DND-41 (cell line): ENCODE results near the gene NME1.

ENCODE experiments used
- ATAC-seq: fragments of 200-7000 bp; cut with Tn5 transposase; 3 replicates; pipeline ENCODE4 v1.9.1; 2021; ENCODE audit warnings: low read depth; ENCODE audit not compliant: insufficient read depth
- DNase-seq: peaks from one replicate; pipeline ENCODE4 v3.0.0-alpha.2; 2020
- H2AFZ ChIP-seq: 2 replicates; pipeline ENCODE4 v1.6.0; 2012; ENCODE audit warnings: low read depth, low read length
- H3K27ac ChIP-seq: 2 replicates; pipeline ENCODE4 v1.5.1; 2012; ENCODE audit warnings: low read length, inconsistent platforms
- H3K27me3 ChIP-seq: fragments of 200-600 bp; sonication (generic); 2 replicates; pipeline ENCODE4 v1.6.0; 2012; ENCODE audit warnings: low read length, mild to moderate bottlenecking, inconsistent platforms; ENCODE audit not compliant: insufficient read depth, poor library complexity
- H3K36me3 ChIP-seq: 2 replicates; pipeline ENCODE4 v1.5.1; 2012; ENCODE audit warnings: low read length, inconsistent platforms; ENCODE audit not compliant: insufficient read depth
- H3K4me1 ChIP-seq: 2 replicates; pipeline ENCODE4 v1.5.1; 2012; ENCODE audit warnings: mild to moderate bottlenecking, low read length; ENCODE audit not compliant: insufficient read depth
- H3K4me2 ChIP-seq: 2 replicates; pipeline ENCODE4 v1.6.0; 2012; ENCODE audit warnings: mild to moderate bottlenecking, moderate library complexity, low read length, inconsistent platforms; ENCODE audit not compliant: insufficient read depth
- H3K4me3 ChIP-seq, 2 experiments: fragments of 200-600 bp in 1 of 2; shearing (Covaris generic) in 1 of 2; 2 replicates each; pipeline ENCODE4 v1.5.1; 2012 to 2016; ENCODE audit warnings: inconsistent platforms in 2 of 2, low read length in 2 of 2, mild to moderate bottlenecking in 2 of 2, low read depth in 1 of 2, moderate library complexity in 1 of 2
- H3K79me2 ChIP-seq: 2 replicates; pipeline ENCODE4 v1.6.0; 2012; ENCODE audit warnings: low read length, inconsistent platforms; ENCODE audit not compliant: insufficient read depth
- H3K9ac ChIP-seq: 2 replicates; pipeline ENCODE4 v1.6.0; 2012; ENCODE audit warnings: low read depth, mild to moderate bottlenecking, inconsistent platforms, low read length, moderate library complexity
- H3K9me3 ChIP-seq: 2 replicates; pipeline ENCODE4 v1.5.1; 2012; ENCODE audit warnings: low read length, moderate library complexity, mild to moderate bottlenecking, inconsistent platforms; ENCODE audit not compliant: insufficient read depth, severe bottlenecking
- H4K20me1 ChIP-seq: 2 replicates; pipeline ENCODE4 v1.6.0; 2012; ENCODE audit warnings: low read length; ENCODE audit not compliant: insufficient read depth
- CTCF ChIP-seq: IDR thresholded peaks from 2 replicates; pipeline ENCODE4 v1.5.1; 2012; ENCODE audit warnings: borderline replicate concordance, low read length, moderate library complexity, mild to moderate bottlenecking; ENCODE audit not compliant: poor library complexity, severe bottlenecking; ENCODE audit errors: extremely low read depth
- EZH2 ChIP-seq: IDR thresholded peaks from 3 replicates; pipeline ENCODE4 v1.6.1; 2012; ENCODE audit warnings: borderline replicate concordance, low read depth, mild to moderate bottlenecking, moderate library complexity, low read length, inconsistent platforms; ENCODE audit not compliant: severe bottlenecking

NME1 gene

GRCh38 chr17:51124640-51125503 is 28.5 kb upstream of the NME1 start:
- Histone ChIP-seq H3K27me3 (no peaks in the 10 kb centered on the region), H3K4me3 (no peak overlapping the region), H2AFZ (no peak overlapping the region), H3K79me2 (peaks cover 11% of the 10 kb centered on the region), H3K4me2 (no peak overlapping the region), H3K9me3 (no peaks in the 10 kb centered on the region), H4K20me1 (peaks cover 3% of the 10 kb centered on the region; the same call in 1 of the 2 replicates), H3K9ac (no peak overlapping the region), H3K27ac (no peak overlapping the region), H3K4me1 (peaks cover 12% of the 10 kb centered on the region), H3K36me3 (peaks cover 3% of the 10 kb centered on the region; the same call in 1 of the 2 replicates)
- TF ChIP-seq CTCF (no peak), EZH2 (no peak)
- ATAC-seq (no peak), DNase-seq (no peak)

- Histone ChIP-seq H4K20me1 (no peaks in the 10 kb centered on the region), H3K79me2 (no peaks in the 10 kb centered on the region), H3K9me3 (no peaks in the 10 kb centered on the region), H3K27ac (no peak overlapping the region), H3K27me3 (no peaks in the 10 kb centered on the region), H3K36me3 (no peaks in the 10 kb centered on the region), H3K4me2 (no peak overlapping the region), H3K4me3 (no peak overlapping the region), H3K9ac (no peak overlapping the region), H2AFZ (no peak overlapping the region), H3K4me1 (no peaks in the 10 kb centered on the region)
- TF ChIP-seq CTCF (no peak), EZH2 (no peak)
- no peak for ATAC-seq
- no peak for DNase-seq
These were observed 25.3 kb upstream of the NME1 start for GRCh38 chr17:51128076-51128475.

GRCh38 chr17:51132964-51133319 is 20.4 kb upstream of the NME1 start:
- Histone ChIP-seq H2AFZ (no peak overlapping the region), H3K27me3 (no peaks in the 10 kb centered on the region), H3K4me1 (no peaks in the 10 kb centered on the region), H3K9me3 (no peaks in the 10 kb centered on the region), H3K36me3 (no peaks in the 10 kb centered on the region), H3K27ac (no peak overlapping the region), H3K9ac (no peak overlapping the region), H3K79me2 (no peaks in the 10 kb centered on the region), H3K4me3 (no peak overlapping the region), H3K4me2 (no peak overlapping the region), H4K20me1 (no peaks in the 10 kb centered on the region)
- no peak for TF ChIP-seq CTCF
- no peak for TF ChIP-seq EZH2
- no peak for ATAC-seq
- DNase-seq: no peak
